Body of pancreas (tissue), 4 donors: ENCODE data around the gene CYREN. TPM values are rescaled to one million over a fixed set of nuclear protein-coding genes. Genes with fewer than 3 reads are reported as not detected.

Source experiments
- ATAC-seq: fragments of 150-250 bp; one replicate; pipeline ENCODE4 v1.9.1; 2016
- DNase-seq, 4 donors: peaks; one replicate each; pipeline ENCODE4 v3.0.0-alpha.2; 2019
- H3K27ac ChIP-seq, 4 donors: fragments of 200-600 bp; sonication (generic); 1 replicate in 3 of 4; 2 replicates in 1 of 4; pipeline versions ENCODE4 v1.5.1 to v1.6.1; 2016 to 2019; ENCODE audit warnings: mild to moderate bottlenecking in 1 of 4, mixed read lengths in 1 of 4, moderate library complexity in 1 of 4
- H3K27me3 ChIP-seq, 2 donors: fragments of 200-600 bp; sonication (generic); one replicate each; pipeline ENCODE4 v1.6.0; 2016; ENCODE audit warnings: mild to moderate bottlenecking in 1 of 2
- H3K36me3 ChIP-seq, 2 donors: fragments of 200-600 bp; sonication (generic); replicated peaks in 1 of 2; 2 replicates each; pipeline ENCODE4 v1.5.1; 2016; ENCODE audit warnings: low read depth in 2 of 2; ENCODE audit not compliant: insufficient read depth in 1 of 2
- H3K4me1 ChIP-seq: fragments of 200-600 bp; sonication (generic); one replicate; pipeline ENCODE4 v1.6.0; 2016
- H3K4me3 ChIP-seq, 2 donors: fragments of 200-600 bp; sonication (generic); 1 replicate in 1 of 2; 2 replicates in 1 of 2; pipeline ENCODE4 v1.5.1; 2016 to 2019
- H3K9me3 ChIP-seq, 3 donors: fragments of 200-600 bp; sonication (generic); 1 replicate in 2 of 3; 2 replicates in 1 of 3; pipeline ENCODE4 v1.5.1; 2016
- POLR2A ChIP-seq, 3 donors: fragments of 450-650 bp; IDR thresholded peaks; one replicate each; pipeline ENCODE4 v1.6.1; 2016; ENCODE audit warnings: antibody characterized with exemption in 3 of 3, mild to moderate bottlenecking in 2 of 3
- WGBS, 2 donors: methylation state at CpG; one replicate each; pipeline ENCODE4 v1.1.5; 2017; 5-methylcytosine and 5-hydroxymethylcytosine counted together
- intact Hi-C: fragments of 100-400 bp; cut with DNase I; formaldehyde crosslinking; loops from one replicate; pipeline ENCODE4 v1.15.1; 2023
- total RNA-seq, 2 donors: library from RNA; depleted of rRNA; stranded (reverse); fragments of >200 nt; gene quantifications; one replicate each; pipeline ENCODE4 v1.1.0, GENCODE V29; 2016
- TF ChIP-seq, protein P1 (sequence below), 7 experiments: fragments of 450-650 bp in 4 of 7; fragments of 200-600 bp in 3 of 7; sonication (generic) in 3 of 7; IDR thresholded peaks; one replicate each; pipeline ENCODE4 v1.5.1; 2016 to 2019; ENCODE audit warnings: antibody characterized with exemption in 7 of 7

The CYREN gene
- total RNA-seq, 2 donors from 2014 or later: 32.9 to 40.5 TPM

DNA sequence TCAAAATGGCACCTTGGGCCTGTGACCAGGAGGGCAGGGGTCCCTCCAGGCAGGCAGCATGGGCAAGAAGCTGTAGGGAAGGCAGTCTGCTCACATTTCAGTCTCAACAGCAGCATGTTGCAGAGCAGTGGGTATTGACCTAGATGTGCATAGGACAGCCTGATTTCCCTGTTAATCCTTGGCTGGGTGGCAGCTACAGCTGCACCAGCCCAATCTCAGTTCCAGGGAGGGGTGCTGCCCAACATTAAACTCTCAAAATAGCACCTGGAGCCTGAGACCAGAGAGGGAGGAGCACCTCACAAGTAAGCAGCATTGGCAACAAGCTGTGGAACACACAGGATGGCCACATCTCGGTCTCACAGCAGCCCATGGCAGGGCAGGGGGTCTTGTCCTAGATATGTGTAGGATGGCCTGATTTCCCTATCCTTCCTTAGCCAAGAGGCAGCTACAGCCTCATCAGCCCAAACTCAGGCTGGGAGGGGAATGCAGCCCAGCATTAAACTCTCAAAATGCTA is 12.3 kb downstream of the CYREN start:
- H3K27ac ChIP-seq: peak overlapping the region in 1 of 4 donors; percentile 4

DNA sequence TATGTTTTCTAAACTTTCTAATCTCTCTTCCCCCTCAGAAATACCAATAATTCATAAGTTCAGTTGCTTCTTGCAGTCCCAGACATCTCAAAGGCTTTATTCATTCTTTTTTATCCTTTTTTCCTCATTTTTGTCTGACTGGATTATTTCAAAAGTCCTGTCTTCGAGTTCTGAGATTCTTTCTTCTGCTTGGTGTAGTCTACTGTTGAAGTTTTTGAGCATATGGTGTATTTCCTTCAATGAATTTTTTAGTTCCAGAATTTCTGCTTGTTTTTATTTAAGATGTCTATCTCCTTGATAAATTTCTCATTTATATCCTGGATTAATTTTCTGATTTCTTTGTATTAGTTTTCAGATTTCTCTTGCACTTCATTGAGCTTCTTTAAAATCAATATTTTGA is 14.2 kb downstream of the CYREN start:
- WGBS, 2 donors: 78 to 81% methylated on average over 1 of the region's 1 CpG
- H3K4me3 ChIP-seq: no peak overlapping the region
- H3K36me3 ChIP-seq: no peaks in the 10 kb centered on the region
- no peaks in the 10 kb centered on the region for H3K9me3 ChIP-seq
- H3K27ac ChIP-seq: no peak overlapping the region
- TF ChIP-seq POLR2A (IDR thresholded peaks at IDR 0.05): no peak
- TF ChIP-seq, protein P1, sequence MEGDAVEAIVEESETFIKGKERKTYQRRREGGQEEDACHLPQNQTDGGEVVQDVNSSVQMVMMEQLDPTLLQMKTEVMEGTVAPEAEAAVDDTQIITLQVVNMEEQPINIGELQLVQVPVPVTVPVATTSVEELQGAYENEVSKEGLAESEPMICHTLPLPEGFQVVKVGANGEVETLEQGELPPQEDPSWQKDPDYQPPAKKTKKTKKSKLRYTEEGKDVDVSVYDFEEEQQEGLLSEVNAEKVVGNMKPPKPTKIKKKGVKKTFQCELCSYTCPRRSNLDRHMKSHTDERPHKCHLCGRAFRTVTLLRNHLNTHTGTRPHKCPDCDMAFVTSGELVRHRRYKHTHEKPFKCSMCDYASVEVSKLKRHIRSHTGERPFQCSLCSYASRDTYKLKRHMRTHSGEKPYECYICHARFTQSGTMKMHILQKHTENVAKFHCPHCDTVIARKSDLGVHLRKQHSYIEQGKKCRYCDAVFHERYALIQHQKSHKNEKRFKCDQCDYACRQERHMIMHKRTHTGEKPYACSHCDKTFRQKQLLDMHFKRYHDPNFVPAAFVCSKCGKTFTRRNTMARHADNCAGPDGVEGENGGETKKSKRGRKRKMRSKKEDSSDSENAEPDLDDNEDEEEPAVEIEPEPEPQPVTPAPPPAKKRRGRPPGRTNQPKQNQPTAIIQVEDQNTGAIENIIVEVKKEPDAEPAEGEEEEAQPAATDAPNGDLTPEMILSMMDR (IDR thresholded peaks at IDR 0.05): no peak
- ATAC-seq (no peak), DNase-seq (no peak)
- peaks cover 16% of the 10 kb centered on the region for H3K4me1 ChIP-seq
- no peaks in the 10 kb centered on the region for H3K27me3 ChIP-seq
- intact Hi-C loops: no loop called here

More for the DNA sequence above, 12.3 kb downstream of the CYREN start:
- Histone ChIP-seq H3K9me3 (no peaks in the 10 kb centered on the region), H3K36me3 (no peaks in the 10 kb centered on the region), H3K27me3 (no peaks in the 10 kb centered on the region), H3K4me3 (no peak overlapping the region), H3K4me1 (peaks cover 16% of the 10 kb centered on the region)
- intact Hi-C loops: no loop called here
- ATAC-seq (no peak), DNase-seq (no peak)
- TF ChIP-seq, protein P1 (IDR thresholded peaks at IDR 0.05): no peak
- no peak for TF ChIP-seq POLR2A (IDR thresholded peaks at IDR 0.05)
- 100% methylated on average over 1 of the region's 1 CpG for WGBS, 2 donors

DNA sequence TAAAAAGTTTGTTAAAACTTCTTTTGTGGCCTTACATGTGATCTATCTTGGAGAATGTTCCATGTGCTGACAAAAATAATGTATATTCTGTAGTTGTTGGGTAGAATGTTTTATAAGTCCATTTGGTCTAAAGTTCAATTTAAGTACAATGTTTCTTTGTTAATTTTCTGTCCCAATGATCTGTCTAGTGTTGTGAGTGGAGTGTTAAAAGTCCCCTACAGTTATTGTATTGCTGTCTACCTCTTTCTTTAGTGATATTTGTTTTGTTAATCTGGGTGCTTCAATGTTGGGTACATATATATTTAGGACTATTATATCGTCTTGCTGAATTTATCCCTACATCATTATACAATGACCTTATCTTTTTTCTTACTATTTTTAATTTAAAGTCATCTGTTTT is 15.8 kb downstream of the CYREN start:
- no peak for DNase-seq
- TF ChIP-seq POLR2A (IDR thresholded peaks at IDR 0.05): no peak
- TF ChIP-seq, protein P1 (IDR thresholded peaks at IDR 0.05): no peak
- H3K27ac ChIP-seq: no peak overlapping the region
- peaks cover 16% of the 10 kb centered on the region for H3K4me1 ChIP-seq
- 83 to 85% methylated on average over 1 of the region's 1 CpG for WGBS, 2 donors
- no peak overlapping the region for H3K4me3 ChIP-seq
- H3K36me3 ChIP-seq: no peaks in the 10 kb centered on the region
- intact Hi-C loops: no loop called here
- ATAC-seq: no peak
- no peaks in the 10 kb centered on the region for H3K27me3 ChIP-seq
- H3K9me3 ChIP-seq: no peaks in the 10 kb centered on the region

DNA sequence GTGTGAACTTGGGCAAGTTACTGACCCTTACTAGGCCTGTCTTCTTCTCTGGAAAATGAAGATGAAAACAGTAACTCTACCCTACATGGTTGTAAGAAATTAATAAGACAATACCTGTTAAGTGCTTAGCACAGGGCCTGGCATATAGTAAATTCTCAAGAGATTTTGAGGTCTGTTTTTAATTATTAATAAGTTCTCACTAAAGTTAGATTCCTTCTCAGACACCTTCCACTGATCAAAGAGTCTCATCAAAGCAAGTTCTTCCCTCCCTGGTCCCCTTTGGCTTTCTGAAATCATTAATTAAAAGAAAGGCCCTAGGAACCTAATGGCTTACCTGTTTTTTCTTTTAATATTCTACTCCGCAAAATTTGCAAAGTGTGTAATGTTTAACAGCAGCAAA is 18.1 kb downstream of the CYREN start:
- peaks cover 31% of the 10 kb centered on the region for H3K4me1 ChIP-seq
- no peak overlapping the region for H3K27ac ChIP-seq
- ATAC-seq (no peak), DNase-seq (no peak)
- H3K27me3 ChIP-seq: no peaks in the 10 kb centered on the region
- intact Hi-C loops: no loop called here
- H3K36me3 ChIP-seq: no peaks in the 10 kb centered on the region
- no peaks in the 10 kb centered on the region for H3K9me3 ChIP-seq
- TF ChIP-seq, protein P1 (IDR thresholded peaks at IDR 0.05): no peak
- no peak for TF ChIP-seq POLR2A (IDR thresholded peaks at IDR 0.05)
- H3K4me3 ChIP-seq: no peak overlapping the region
- WGBS, 2 donors: 72 to 77% methylated on average over 1 of the region's 1 CpG

DNA sequence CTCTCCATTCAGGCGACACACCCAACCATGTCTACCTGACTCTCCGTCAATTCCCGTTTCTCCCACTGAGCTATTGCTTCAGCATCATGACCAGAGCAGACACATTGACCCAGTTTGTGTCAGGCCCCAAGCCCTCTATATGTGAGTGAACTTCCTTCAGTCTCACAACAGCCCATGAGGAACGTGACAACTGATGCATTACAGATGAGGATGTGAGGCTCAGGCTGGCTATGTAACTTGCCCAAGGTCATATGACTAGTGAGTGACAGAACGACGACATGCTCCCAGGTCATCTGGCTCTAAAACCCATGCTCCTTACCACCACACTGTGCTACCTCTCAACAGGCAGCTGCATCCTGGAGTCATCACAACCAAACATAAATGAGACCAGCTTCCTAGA is 19.0 kb downstream of the CYREN start:
- WGBS, 2 donors: 71 to 82% methylated on average over 6 of the region's 6 CpGs

More for the DNA sequence above, 19.0 kb downstream of the CYREN start:
- Histone ChIP-seq H3K9me3 (no peaks in the 10 kb centered on the region), H3K27ac (peak overlapping the region in 1 of 4 donors; percentile 90), H3K4me1 (peaks cover 37% of the 10 kb centered on the region), H3K36me3 (no peaks in the 10 kb centered on the region), H3K4me3 (no peak overlapping the region), H3K27me3 (no peaks in the 10 kb centered on the region)
- peak in 1 of 4 donors; percentile 52 for DNase-seq
- TF ChIP-seq POLR2A (IDR thresholded peaks at IDR 0.05): peak in 1 of 3 donors; percentile 27
- TF ChIP-seq, protein P1 (IDR thresholded peaks at IDR 0.05): no peak
- ATAC-seq: no peak
- intact Hi-C loops: no loop called here
